HG02571 (cell line): Measurements from ENCODE around the gene KHDRBS2.
"Not testable (repeated sequence)": the region's sequence is repeated elsewhere in the genome, so short reads cannot be mapped to it uniquely, and the experiment has no call there.

ENCODE experiments used
- ATAC-seq: cut with Tn5 transposase; IDR thresholded peaks from one replicate; pipeline ENCODE4 v1.9.1; 2021; ENCODE audit warnings: mild to moderate bottlenecking, moderate library complexity; ENCODE audit not compliant: unreplicated experiment

Gene KHDRBS2

GRCh38 chr6:61886608-61887259 lies 399.3 kb downstream of the KHDRBS2 start:
- ATAC-seq = no peak

DNA sequence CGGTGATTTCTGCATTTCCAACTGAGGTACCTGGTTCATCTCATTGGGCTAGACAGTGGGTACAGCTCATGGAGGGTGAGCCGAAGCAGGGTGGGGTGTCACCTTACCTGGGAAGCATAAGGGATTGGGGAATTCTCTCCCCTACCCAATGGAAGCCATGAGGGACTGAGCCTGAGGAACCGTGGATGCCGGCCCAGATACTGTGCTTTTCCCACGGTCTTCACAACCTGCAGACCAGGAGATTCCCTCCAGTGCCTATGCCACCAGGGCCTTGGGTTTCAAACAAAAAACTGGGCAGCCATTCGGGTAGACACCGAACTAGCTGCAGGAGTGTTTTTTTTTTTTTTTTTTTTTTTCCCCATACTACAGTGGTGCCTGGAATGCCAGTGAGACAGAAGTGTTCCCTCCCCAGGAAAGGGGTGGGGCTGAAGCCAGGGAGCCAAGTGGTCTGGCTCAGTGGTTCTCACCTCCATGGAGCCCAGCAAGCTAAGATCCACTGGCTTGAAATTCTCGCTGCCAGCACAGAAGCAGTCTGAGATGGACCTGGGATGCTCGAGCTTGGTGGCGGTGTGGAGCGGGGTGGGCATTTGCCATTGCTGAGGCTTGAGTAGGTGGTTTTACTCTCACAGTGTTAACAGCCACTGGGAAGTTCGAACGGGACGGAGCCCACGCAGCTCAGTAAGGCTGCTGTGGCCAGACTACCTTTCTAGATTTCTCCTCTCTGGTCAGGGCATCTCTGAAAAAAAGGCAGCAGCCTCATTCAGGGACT lies 416.2 kb downstream of the KHDRBS2 start:
- no peak for ATAC-seq

DNA sequence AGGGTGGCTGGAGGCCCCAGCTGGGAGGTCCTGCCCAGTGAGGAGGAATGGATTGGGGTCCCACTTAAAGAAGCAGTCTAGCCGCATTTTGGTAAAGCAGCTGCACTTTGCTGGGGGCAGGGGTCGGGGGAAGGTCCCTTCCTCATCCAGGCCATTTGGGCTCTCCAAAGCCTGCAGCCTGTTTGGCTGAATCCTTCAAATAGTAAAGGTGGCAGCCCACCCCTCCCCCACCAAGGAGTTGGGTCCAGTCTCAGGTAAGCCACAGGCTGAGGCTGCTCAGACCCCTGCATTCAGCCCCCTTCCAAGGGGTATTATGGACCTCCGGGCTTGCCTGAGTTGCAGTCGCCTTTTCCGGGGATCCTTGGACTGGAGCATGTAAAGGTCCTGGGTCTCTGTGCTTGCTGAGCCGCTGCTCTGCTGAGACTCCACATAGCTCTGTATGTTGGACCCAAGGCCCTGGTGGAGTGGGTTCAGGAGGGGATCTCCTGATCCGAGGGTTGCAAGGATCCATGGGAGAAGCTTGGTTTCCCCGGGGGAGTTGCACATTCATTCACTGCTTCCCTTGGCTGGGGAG lies 417.4 kb downstream of the KHDRBS2 start:
- no peak for ATAC-seq

DNA sequence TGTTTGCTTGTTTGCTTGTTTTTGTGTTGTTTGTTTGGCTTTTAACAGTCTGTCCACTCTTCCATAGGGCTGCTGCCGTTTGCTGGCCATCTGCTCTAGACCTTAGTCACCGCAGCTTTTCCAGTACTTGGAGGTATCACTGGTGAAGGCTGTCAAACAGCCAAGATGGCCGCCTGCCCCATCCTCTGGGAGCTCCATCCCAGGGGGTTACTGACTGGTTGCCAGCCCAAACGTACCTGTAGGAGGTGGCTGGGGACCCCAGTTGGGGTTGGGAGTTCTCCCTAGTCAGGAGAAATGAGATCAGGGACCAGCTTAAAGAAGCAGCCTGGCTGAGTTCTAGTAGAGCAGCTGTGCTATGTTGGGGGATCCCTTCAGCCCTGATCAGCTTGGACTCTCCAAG lies 418.4 kb downstream of the KHDRBS2 start:
- ATAC-seq = no peak

GRCh38 chr6:61857541-61857940 lies 428.5 kb downstream of the KHDRBS2 start:
- no peak for ATAC-seq

- no peak for ATAC-seq
Observed at GRCh38 chr6:61841958-61842357, 444.1 kb downstream of the KHDRBS2 start.

- ATAC-seq = no peak
Observed at GRCh38 chr6:61835237-61835636, 450.8 kb downstream of the KHDRBS2 start.

DNA sequence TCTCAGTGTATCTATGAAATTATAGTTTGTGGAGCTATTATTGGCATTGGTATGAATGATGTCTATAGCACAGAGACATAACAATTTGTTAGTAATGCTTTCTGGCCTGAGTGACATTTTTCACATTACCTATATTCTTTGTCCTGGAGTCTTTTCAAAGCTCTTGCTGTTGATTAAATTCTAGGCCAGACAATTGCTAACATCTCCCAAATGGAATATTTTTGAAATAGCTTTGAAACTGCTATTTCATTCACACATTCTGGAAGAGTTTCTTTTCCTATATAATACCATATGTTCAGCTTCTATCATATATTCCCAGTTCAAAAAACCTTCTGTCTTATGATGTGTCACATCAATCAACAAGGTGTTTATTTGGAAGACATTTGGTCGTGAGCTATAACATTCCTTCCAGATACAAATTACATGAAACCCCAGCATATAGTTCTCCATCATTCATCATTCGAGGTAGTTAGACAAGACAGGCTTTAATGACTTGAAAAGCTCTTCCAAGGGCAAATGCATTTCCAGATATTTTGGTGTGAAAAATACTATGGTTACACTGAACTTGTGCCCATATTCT lies 452.8 kb downstream of the KHDRBS2 start:
- no peak for ATAC-seq

DNA sequence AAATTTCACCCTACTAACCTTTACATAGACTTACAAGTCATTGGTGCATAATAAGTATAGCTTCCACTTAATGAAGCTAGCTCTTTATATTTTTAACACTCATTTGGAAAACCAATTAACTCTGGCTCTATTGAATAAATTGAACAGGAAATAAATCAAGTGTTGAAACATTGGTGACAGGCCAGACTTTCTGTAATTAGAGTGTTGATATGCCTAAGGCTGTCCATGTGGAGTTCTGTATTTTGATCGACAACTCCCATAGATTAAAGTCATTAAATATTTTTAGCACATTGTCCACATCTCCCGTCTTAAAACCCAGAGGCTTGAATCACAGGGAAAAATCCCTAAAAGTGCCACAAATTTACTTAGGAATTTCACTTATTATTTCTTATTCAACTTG lies 468.3 kb downstream of the KHDRBS2 start:
- no peak for ATAC-seq

DNA sequence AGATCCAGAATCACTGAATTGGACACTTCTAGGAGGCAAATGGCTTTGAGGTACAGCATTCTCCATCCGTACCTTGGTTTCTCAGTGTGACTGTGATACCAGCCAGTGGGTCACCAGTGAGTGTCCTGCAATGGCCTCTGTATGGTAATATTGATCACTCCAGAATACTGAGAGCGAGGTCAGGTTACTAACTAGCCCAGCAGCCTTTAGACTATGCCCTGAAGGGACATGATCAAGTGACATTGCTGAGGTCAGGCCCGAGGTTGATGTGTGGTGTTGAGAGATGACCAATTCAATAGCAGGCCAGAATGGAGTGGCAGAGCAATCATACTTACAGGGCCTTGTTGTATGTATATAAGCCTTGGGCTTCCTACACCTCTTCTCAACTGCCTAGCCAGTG lies 476.0 kb downstream of the KHDRBS2 start:
- no peak for ATAC-seq

- no peak for ATAC-seq
Observed at GRCh38 chr6:61809004-61809595, 476.9 kb downstream of the KHDRBS2 start.

GRCh38 chr6:61787998-61788397 lies 498.0 kb downstream of the KHDRBS2 start:
- no peak for ATAC-seq

- ATAC-seq = not testable (repeated sequence)
Observed at GRCh38 chr6:61769446-61769845, 516.6 kb downstream of the KHDRBS2 start.

- ATAC-seq = no peak
Observed at GRCh38 chr6:61755739-61756138, 530.3 kb downstream of the KHDRBS2 start.

- no peak for ATAC-seq
Observed at GRCh38 chr6:61751986-61752385, 534.0 kb downstream of the KHDRBS2 start.

DNA sequence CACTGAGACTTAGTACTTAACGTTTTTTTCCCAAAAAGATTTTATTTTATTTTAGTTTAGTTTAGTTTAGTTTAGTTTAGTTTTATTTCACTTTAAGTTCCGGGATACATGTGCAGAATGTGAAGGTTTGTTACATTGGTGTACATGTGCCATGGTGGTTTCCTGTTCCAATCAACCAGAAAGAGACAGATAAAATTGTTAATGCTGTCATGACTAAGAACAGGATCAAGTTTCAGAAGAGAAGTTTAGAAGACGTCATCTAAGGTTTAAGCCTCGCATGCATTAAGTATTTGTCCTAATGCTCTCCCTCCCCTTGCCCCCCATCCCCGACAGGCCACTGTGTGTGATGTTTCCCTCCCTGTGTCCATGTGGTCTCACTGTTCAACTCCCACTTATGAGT lies 540.0 kb downstream of the KHDRBS2 start:
- no peak for ATAC-seq

GRCh38 chr6:61711849-61712248 lies 574.2 kb downstream of the KHDRBS2 start:
- no peak for ATAC-seq

GRCh38 chr6:61688165-61688564 lies 597.9 kb downstream of the KHDRBS2 start:
- no peak for ATAC-seq

DNA sequence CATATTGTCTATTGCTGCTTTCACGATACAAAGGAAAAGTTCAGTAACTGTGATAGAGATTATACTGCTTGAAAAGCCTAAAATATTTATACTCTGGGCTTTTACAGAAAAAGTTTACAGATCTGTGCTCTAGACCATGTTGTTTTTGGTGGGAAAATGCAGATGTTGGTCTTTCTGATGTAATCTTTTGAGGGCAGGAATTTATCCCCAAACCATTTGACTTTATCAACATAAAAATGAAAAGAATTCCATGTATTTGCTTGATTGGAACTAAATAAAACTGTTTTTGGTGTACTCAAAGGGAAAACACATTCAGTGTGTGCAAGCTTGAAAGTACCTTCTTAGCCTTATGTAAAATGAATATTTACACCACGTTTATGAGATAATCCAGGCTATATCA lies 603.5 kb downstream of the KHDRBS2 start:
- ATAC-seq = no peak

DNA sequence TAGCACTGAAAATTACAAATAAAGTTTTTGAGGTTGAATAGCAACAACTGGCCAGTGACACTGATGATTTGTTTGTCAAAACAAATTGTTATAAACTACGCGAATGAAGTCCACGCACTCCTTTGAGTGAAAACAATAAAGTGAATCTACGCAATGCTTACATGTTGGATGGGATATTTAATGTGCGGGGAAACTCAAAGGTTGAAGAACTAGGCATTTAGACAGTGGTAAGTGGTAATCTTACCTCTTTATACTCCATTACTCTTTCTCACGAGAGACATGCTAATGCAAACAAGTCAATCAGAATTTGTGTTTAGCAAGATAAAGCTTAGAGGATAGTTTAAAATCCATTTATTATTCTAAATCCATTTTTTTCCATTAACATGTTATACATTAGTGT lies 606.4 kb downstream of the KHDRBS2 start:
- ATAC-seq = no peak

DNA sequence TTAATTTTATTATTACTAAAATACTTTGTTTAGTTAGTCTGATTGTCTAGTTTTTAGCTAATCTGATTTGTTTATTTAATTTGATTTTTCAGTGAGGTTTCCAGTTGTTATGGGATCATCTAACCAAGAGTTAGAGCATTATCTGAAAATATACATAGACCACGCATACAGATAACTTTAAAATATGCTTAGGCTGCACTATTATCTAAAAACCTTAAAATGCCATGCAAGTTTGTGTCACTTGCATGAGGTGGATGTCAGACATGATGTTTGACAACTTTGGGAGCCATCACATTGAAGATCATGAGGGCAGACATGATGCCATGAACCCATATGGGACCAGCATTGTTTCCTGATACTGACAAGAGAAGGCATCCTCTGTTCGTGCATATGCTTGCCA lies 610.3 kb downstream of the KHDRBS2 start:
- no peak for ATAC-seq

DNA sequence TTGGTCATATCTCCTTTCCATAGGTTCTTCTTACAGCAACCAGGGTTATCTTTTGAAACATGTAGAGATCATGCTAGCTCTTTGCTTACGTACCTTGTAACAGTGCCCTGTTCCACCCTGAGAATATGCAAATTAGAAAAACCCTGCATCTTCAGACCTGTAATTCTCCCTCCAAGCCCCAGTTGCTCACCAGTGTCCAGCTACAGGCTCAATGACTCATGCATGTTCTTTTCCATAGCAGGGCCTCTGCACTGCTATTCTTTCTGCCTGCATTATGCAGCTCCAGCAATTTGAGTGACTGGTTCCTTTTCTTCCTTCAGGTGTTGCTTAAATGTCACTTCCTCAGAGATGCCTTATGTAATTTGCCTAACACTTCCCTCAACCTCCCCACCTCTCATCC lies 636.2 kb downstream of the KHDRBS2 start:
- no peak for ATAC-seq
